ENCODE measurements around the gene AFM. TPM values are rescaled to one million over a fixed set of nuclear protein-coding genes. Genes with fewer than 3 reads are reported as not detected.

Gene AFM
- total RNA-seq, 1 donor from 2014 or later = not detected

- no peak for DNase-seq (ENCODE audit: low spot score)
Measured at GRCh38 chr4:73448448-73449203, 32.9 kb upstream of the AFM start.

GRCh38 chr4:73450398-73451004, 31.0 kb upstream of the AFM start:
- intact Hi-C loops (cut with DNase I) = no loop called here
- no peak for DNase-seq (ENCODE audit: low spot score)

More at GRCh38 chr4:73448448-73449203, 32.9 kb upstream of the AFM start:
- intact Hi-C loops (cut with DNase I) = no loop called here

GRCh38 chr4:73451404-73451803, 30.1 kb upstream of the AFM start:
- intact Hi-C loops (cut with DNase I) = no loop called here
- no peak for DNase-seq (ENCODE audit: low spot score)

DNA sequence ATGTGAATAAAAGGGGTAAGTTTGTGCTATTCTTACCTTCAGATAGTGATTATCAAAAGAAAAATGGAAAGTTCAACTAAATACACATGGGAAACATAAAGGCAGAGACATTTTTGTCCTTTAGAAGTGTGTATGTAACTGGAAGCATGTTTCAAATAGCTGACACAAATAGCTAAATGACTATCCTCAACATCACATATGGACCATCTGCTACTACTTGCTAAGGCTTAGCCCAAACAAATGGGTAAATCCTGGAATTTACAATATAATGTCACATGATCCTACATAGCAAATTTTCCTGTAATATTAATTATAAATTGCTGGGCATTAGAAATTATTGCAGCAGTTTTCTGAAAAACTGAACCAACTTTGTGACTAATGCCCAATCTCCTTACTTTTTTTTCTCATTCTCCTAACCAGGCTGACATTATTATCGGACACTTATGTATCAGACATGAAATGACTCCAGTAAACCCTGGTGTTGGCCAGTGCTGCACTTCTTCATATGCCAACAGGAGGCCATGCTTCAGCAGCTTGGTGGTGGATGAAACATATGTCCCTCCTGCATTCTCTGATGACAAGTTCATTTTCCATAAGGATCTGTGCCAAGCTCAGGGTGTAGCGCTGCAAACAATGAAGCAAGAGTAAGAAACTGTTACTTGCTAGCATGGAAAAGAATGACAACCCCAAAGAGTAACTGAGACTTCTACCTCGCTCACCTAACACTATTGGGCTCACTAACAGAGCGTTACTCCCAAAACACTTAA, 29.4 kb upstream of the AFM start:
- intact Hi-C loops (cut with DNase I) = no loop called here
- DNase-seq (ENCODE audit: low spot score) = no peak

DNA sequence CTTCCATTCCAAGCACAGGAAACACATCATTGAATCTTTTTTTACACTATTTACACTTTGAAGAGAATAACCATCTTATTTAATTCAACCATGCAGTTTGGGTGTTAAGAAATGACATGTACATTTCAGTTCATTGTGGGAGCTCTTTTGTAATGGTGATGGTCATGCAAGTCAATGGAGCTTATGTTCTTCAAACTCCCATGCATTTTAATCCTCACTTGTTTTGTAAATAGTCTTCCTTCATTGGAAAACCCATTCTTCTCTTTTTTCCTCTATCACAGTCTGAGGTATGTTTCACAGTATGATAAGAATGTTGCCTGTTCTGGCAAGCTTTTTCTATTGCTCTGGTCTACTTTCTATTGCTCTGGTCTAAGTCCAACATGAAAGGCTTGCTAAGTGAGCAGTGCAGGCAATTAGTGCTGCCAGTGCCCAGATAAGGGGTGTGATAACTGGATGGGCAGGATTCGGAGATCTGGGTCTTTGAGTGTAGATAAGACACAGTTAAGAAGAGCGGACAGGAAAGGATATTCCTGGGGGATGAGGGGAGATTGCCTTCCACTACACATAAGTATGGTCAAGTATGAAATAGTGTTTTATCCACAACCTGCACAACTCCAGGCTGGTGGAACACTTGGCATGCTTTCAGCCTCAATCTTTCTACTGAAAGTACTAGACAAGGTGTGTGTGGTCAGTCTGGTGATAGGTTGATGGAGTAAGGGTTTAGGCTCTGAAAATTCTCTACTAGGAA, 28.4 kb upstream of the AFM start:
- intact Hi-C loops (cut with DNase I) = no loop called here
- DNase-seq (ENCODE audit: low spot score) = no peak

DNA sequence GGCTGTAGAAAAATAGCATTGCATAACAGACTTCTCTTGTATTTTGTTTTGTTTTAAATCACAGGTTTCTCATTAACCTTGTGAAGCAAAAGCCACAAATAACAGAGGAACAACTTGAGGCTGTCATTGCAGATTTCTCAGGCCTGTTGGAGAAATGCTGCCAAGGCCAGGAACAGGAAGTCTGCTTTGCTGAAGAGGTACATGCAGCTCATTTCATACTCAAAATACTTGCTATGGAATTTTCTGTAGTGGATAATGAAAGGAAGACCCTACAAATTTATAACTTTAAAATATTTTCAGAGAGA, 27.9 kb upstream of the AFM start:
- intact Hi-C loops (cut with DNase I) = no loop called here
- no peak for DNase-seq (ENCODE audit: low spot score)

DNA sequence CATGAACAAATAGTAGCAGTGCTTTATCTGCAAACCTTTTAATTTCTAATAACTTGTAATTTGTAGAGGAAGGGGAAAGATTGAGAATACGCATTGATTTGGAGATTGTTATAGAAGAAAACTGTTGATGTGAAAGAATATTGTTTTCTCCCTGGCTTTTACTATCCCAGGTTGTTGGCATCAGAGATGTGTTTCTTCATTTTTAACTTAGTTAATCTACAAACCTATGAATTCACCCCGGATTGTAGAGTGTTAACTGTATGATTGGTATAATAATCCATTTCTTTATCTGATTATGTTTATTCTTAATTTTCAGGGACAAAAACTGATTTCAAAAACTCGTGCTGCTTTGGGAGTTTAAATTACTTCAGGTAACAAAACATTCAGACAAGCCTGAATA, 26.6 kb upstream of the AFM start:
- intact Hi-C loops (cut with DNase I) = no loop called here
- DNase-seq (ENCODE audit: low spot score) = no peak

DNA sequence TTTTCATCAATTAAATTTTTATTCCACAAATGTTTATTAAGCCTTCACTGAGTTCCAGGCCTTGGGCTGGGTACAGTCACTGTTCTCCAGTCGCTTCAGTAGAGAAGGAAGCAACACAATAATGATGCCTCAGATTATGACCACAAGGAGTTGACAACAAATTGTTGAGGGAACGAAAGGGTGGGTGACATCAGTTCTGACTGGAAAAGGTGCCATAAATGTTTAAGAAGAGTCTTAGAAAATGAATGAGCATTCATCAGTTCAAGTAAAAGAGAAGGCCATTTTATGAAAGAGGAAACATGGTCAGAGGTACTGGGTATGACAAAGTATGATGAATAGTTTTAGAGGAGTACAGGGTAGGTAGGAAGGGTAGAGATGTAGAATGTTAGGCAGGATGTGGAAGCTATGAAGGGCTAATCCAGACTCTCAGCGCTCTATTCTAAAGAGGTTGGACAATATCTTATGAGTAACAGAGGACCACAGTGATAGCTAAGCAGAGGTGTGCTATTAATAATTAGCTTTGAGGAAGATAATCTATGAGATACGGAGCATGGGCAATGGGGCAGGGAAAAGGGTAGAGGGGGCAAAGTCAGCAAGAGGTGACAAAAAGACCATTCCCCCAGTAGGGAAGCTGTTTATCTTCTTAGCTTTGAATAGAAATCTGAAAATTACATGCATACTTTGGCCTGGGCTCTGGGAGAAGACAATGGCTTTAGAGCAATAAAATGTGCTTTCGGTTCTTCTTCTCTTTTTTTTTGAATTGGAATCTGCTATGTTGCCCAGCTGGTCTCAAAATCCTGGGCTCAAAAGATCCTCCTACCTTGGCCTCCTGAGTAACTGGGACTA, 25.1 kb upstream of the AFM start:
- intact Hi-C loops (cut with DNase I) = no loop called here
- no peak for DNase-seq (ENCODE audit: low spot score)

GRCh38 chr4:73458184-73459047, 23.1 kb upstream of the AFM start:
- no peak for DNase-seq (ENCODE audit: low spot score)
- intact Hi-C loops (cut with DNase I) = no loop called here

DNA sequence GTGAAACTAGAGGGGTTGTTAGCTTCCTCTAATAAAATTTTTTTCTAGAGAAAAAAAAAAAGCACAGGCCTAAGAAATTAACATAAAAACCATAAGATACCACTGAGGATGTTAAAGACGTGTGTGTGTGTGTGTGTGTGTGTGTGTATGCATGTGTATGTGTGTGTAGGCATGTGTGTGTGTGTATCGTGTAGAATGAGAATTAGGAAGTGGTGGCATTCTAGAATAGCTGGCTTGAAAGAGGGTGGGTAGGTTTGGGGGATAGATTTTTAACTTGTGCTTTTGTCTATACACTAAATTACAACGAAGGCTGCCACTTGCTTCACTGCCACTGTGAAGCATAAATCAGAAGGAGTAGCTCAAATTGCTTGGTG, 22.5 kb upstream of the AFM start:
- no peak for DNase-seq (ENCODE audit: low spot score)
- intact Hi-C loops (cut with DNase I) = no loop called here

DNA sequence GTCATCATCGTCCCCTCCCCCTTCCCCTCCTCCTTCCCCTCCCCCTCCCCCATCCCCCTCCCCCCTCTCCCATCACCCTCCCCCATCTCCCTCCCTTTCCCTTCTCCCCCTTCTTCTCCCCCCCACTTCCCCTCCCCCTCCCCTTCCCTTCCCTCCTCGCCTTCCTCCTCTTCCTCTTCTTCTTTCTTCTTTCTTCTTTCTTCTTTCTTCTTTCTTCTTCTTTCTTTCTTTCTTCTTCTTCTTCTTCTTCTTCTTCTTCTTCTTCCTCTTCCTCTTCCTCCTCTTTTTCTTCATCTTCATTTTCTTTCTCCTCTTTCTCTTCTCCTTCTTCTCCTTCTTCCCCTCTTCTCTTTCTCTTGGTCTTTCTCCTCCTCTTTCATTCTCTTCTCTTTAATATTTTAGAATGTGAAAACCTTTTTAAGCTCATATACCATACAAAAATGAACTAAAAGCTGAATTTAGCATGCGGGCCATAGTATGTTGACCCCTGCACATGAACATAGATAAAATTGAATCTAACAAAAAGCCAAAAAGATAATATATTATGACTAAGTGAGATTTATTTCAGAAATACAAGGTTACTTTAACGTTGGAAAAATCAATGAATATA, 20.5 kb upstream of the AFM start:
- intact Hi-C loops (cut with DNase I) = no loop called here
- no peak for DNase-seq (ENCODE audit: low spot score)

DNA sequence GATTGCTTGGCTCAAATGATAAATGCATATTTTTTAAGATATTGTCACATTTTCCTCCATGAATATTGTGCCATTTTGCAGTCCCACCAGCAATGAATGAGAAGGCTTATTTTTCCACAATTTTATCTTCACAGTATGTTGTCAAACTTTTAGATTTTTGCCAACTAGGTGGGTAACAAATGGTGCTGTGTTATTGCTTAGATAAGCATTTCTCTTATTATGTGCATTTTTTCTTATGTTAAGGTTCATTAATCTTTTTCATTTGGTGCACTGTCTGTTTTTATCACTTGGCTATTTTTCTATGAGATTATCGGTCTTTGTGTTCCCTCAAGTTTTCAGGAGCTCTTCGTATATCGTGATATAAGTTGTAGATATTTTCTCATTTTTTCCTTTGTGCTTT, 13.4 kb upstream of the AFM start:
- no peak for DNase-seq (ENCODE audit: low spot score)
- intact Hi-C loops (cut with DNase I) = no loop called here

GRCh38 chr4:73470728-73471127, 10.8 kb upstream of the AFM start:
- no peak for DNase-seq (ENCODE audit: low spot score)
- intact Hi-C loops (cut with DNase I) = no loop called here

DNA sequence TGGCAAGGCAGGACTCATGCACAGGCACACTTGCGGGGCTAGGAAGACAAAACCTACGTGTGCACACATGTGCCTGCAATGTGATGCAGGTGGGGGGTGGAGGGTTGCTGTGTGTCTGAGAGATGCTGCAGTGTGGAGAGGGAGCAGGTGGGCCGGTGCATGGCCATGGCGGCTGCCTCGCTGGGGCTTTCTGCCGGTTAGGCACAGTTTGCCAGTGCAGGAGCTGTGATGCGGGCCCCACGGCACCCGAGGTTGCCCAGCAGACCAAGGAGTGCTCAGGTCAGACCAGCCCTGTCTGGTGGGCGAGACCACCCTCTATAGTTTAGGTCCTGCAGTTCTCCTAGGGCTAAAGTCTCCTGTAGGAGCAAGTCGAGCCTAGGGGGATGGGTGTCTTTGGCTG, 4.4 kb upstream of the AFM start:
- DNase-seq (ENCODE audit: low spot score) = no peak
- intact Hi-C loops (cut with DNase I) = no loop called here

- DNase-seq (ENCODE audit: low spot score) = no peak
- intact Hi-C loops (cut with DNase I) = no loop called here
Measured at GRCh38 chr4:73479323-73479722, 2.2 kb upstream of the AFM start.

- intact Hi-C loops (cut with DNase I) = no loop called here
- no peak for DNase-seq (ENCODE audit: low spot score)
Measured at GRCh38 chr4:73485085-73485484, 3.5 kb downstream of the AFM start.

DNA sequence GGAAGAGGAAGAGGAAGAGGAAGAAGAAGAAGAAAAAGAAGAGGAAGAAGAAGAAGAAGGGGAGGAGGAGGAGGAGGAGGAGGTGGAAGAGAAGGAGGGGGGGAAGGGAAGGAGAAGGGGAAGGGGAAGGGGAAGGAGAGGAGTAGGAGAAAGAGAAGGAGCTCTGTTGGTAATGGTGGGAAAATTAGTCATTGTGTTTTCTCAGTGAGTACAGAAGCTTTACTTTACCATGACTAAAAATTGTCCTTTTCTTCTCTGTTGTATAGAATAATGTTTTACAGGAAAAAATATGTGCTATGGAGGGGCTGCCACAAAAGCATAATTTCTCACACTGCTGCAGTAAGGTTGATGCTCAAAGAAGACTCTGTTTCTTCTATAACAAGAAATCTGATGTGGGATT, 4.1 kb downstream of the AFM start:
- intact Hi-C loops (cut with DNase I) = no loop called here
- DNase-seq (ENCODE audit: low spot score) = no peak

- intact Hi-C loops (cut with DNase I) = no loop called here
Measured at GRCh38 chr4:73486497-73486896, 5.0 kb downstream of the AFM start.

More at GRCh38 chr4:73486497-73486896, 5.0 kb downstream of the AFM start:
- no peak for DNase-seq (ENCODE audit: low spot score)
